GM12878 (cell line): ENCODE data around the gene ADAM11.

ENCODE experiments used
- EZH2 ChIP-seq: IDR thresholded peaks from 2 replicates; pipeline ENCODE4 v1.6.1; 2012; ENCODE audit warnings: low read depth, mild to moderate bottlenecking, control low read depth, inconsistent platforms, low read length, borderline replicate concordance; ENCODE audit not compliant: control insufficient read depth
- POLR2AphosphoS5 ChIP-seq: IDR thresholded peaks from 2 replicates; pipeline ENCODE4 v1.6.1; 2011; ENCODE audit warnings: mild to moderate bottlenecking, low read length, inconsistent platforms
- TF ChIP-seq, protein P1 (sequence below): fragments of 450-650 bp; IDR thresholded peaks from 2 replicates; pipeline ENCODE4 v1.6.1; 2018; ENCODE audit warnings: mild to moderate bottlenecking, low read depth, moderate library complexity; ENCODE audit not compliant: partially characterized antibody
- TF ChIP-seq, protein P2 (sequence below), 3 experiments: IDR thresholded peaks in 2 of 3; conservative IDR thresholded peaks in 1 of 3; 2 replicates each; pipeline ENCODE4 v1.5.1; 2011; ENCODE audit warnings: low read depth in 3 of 3, low read length in 3 of 3, mild to moderate bottlenecking in 3 of 3, control low read depth in 2 of 3, moderate library complexity in 2 of 3, inconsistent platforms in 1 of 3, mixed read lengths in 1 of 3; ENCODE audit not compliant: control insufficient read depth in 2 of 3, insufficient read depth in 1 of 3; ENCODE audit errors: extremely low read depth in 1 of 3

DNA sequence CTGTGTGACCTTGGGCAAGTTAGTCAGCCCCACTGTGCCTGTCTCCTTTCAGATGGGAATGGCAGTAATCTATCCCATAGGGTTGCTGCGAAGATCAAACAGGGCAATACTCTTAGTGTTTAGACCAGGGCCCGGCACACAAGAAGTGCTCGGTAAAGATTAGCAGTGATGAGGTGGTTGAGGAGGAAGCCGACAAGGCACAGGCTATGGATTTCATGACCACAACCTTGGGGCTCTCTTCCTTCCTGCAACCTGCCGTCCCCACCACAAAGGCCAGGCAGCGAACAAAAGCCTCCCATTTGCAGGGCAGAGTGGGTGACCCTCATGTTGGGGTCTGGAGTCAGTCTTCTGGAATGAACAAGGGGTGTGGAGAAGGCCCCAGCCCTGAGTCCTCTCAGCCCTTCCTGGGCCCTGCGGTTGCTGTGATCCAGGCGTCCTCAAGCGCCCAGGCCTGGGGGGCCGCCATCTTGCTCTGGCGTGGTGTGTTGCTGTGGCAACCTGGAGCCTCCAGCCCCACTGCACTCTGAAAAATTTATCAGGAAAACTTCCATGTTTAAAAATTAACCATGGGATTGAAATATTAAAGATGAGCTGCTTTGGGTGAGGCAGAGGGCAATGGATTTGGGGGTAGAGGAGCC is 9.8 kb downstream of the ADAM11 start:
- TF ChIP-seq, protein P1, sequence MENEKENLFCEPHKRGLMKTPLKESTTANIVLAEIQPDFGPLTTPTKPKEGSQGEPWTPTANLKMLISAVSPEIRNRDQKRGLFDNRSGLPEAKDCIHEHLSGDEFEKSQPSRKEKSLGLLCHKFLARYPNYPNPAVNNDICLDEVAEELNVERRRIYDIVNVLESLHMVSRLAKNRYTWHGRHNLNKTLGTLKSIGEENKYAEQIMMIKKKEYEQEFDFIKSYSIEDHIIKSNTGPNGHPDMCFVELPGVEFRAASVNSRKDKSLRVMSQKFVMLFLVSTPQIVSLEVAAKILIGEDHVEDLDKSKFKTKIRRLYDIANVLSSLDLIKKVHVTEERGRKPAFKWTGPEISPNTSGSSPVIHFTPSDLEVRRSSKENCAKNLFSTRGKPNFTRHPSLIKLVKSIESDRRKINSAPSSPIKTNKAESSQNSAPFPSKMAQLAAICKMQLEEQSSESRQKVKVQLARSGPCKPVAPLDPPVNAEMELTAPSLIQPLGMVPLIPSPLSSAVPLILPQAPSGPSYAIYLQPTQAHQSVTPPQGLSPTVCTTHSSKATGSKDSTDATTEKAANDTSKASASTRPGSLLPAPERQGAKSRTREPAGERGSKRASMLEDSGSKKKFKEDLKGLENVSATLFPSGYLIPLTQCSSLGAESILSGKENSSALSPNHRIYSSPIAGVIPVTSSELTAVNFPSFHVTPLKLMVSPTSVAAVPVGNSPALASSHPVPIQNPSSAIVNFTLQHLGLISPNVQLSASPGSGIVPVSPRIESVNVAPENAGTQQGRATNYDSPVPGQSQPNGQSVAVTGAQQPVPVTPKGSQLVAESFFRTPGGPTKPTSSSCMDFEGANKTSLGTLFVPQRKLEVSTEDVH: no peak
- no peak for TF ChIP-seq EZH2
- TF ChIP-seq, protein P2, sequence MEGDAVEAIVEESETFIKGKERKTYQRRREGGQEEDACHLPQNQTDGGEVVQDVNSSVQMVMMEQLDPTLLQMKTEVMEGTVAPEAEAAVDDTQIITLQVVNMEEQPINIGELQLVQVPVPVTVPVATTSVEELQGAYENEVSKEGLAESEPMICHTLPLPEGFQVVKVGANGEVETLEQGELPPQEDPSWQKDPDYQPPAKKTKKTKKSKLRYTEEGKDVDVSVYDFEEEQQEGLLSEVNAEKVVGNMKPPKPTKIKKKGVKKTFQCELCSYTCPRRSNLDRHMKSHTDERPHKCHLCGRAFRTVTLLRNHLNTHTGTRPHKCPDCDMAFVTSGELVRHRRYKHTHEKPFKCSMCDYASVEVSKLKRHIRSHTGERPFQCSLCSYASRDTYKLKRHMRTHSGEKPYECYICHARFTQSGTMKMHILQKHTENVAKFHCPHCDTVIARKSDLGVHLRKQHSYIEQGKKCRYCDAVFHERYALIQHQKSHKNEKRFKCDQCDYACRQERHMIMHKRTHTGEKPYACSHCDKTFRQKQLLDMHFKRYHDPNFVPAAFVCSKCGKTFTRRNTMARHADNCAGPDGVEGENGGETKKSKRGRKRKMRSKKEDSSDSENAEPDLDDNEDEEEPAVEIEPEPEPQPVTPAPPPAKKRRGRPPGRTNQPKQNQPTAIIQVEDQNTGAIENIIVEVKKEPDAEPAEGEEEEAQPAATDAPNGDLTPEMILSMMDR (IDR thresholded peaks at IDR 0.05 in 2 of 3, conservative IDR thresholded peaks at IDR 0.05 in 1 of 3; ENCODE audit: control insufficient read depth in 2 of 3, extremely low read depth in 1 of 3, insufficient read depth in 1 of 3, low read depth in 3 of 3, low read length in 3 of 3): no peak
- TF ChIP-seq POLR2AphosphoS5: no peak
